ENCODE measurements around the gene CCL4L2. TPM values are rescaled to one million over a fixed set of nuclear protein-coding genes. Genes with fewer than 3 reads are reported as not detected.
A peak's percentile ranks its signal among the peaks of the same experiment; 100 is the strongest.
"Not testable (repeated sequence)": the region's sequence is repeated elsewhere in the genome, so short reads cannot be mapped to it uniquely, and the experiment has no call there.

Gene CCL4L2
- total RNA-seq, 1 donor from 2014 or later, result not detected

GRCh38 chr17:36184023-36184765 is 26.7 kb upstream of the CCL4L2 start:
- no peak overlapping the region for H3K27ac Mint-ChIP-seq (ENCODE audit: unreplicated experiment)
- peaks cover 57% of the 10 kb centered on the region for H3K27me3 Mint-ChIP-seq (ENCODE audit: unreplicated experiment)
- peaks cover 7% of the 10 kb centered on the region for H3K4me1 Mint-ChIP-seq (ENCODE audit: unreplicated experiment)
- peak overlapping the region; percentile 66 for H3K4me3 Mint-ChIP-seq (ENCODE audit: unreplicated experiment)
- no peaks in the 10 kb centered on the region for H3K9me3 Mint-ChIP-seq (ENCODE audit: unreplicated experiment)
- H3K36me3 Mint-ChIP-seq (ENCODE audit: unreplicated experiment), result no peaks in the 10 kb centered on the region
- TF ChIP-seq CTCF (IDR thresholded peaks at IDR 0.05), result no peak
- DNase-seq (ENCODE audit: extremely low spot score, unreplicated experiment), result no peak

GRCh38 chr17:36185416-36185815 is 25.4 kb upstream of the CCL4L2 start:
- H3K4me3 Mint-ChIP-seq (ENCODE audit: unreplicated experiment), result no peak overlapping the region
- H3K4me1 Mint-ChIP-seq (ENCODE audit: unreplicated experiment), result peaks cover 7% of the 10 kb centered on the region
- no peaks in the 10 kb centered on the region for H3K9me3 Mint-ChIP-seq (ENCODE audit: unreplicated experiment)
- no peaks in the 10 kb centered on the region for H3K36me3 Mint-ChIP-seq (ENCODE audit: unreplicated experiment)
- DNase-seq (ENCODE audit: extremely low spot score, unreplicated experiment), result no peak
- no peak overlapping the region for H3K27ac Mint-ChIP-seq (ENCODE audit: unreplicated experiment)
- TF ChIP-seq CTCF (IDR thresholded peaks at IDR 0.05), result no peak
- peaks cover 62% of the 10 kb centered on the region for H3K27me3 Mint-ChIP-seq (ENCODE audit: unreplicated experiment)

- DNase-seq (ENCODE audit: extremely low spot score, unreplicated experiment), result peak; percentile 83
- not testable (repeated sequence) for H3K4me1 Mint-ChIP-seq (ENCODE audit: unreplicated experiment); H3K4me3 Mint-ChIP-seq (ENCODE audit: unreplicated experiment); H3K36me3 Mint-ChIP-seq (ENCODE audit: unreplicated experiment); H3K27ac Mint-ChIP-seq (ENCODE audit: unreplicated experiment); H3K9me3 Mint-ChIP-seq (ENCODE audit: unreplicated experiment)
- peaks cover 57% of the 10 kb centered on the region for H3K27me3 Mint-ChIP-seq (ENCODE audit: unreplicated experiment)
Observed at GRCh38 chr17:36186810-36187763, 23.8 kb upstream of the CCL4L2 start.

GRCh38 chr17:36187943-36188665 is 22.8 kb upstream of the CCL4L2 start:
- H3K4me1 Mint-ChIP-seq (ENCODE audit: unreplicated experiment), result peaks cover 14% of the 10 kb centered on the region
- peak; percentile 73 for DNase-seq (ENCODE audit: extremely low spot score, unreplicated experiment)
- peaks cover 56% of the 10 kb centered on the region for H3K27me3 Mint-ChIP-seq (ENCODE audit: unreplicated experiment)
- H3K36me3 Mint-ChIP-seq (ENCODE audit: unreplicated experiment); H3K9me3 Mint-ChIP-seq (ENCODE audit: unreplicated experiment); H3K27ac Mint-ChIP-seq (ENCODE audit: unreplicated experiment); H3K4me3 Mint-ChIP-seq (ENCODE audit: unreplicated experiment): not testable (repeated sequence)

GRCh38 chr17:36188891-36189306 is 22.0 kb upstream of the CCL4L2 start:
- DNase-seq (ENCODE audit: extremely low spot score, unreplicated experiment), result peak; percentile 77
- H3K36me3 Mint-ChIP-seq (ENCODE audit: unreplicated experiment), result no peaks in the 10 kb centered on the region
- H3K27ac Mint-ChIP-seq (ENCODE audit: unreplicated experiment), result no peak overlapping the region
- no peak overlapping the region for H3K4me3 Mint-ChIP-seq (ENCODE audit: unreplicated experiment)
- TF ChIP-seq CTCF (IDR thresholded peaks at IDR 0.05), result no peak
- H3K27me3 Mint-ChIP-seq (ENCODE audit: unreplicated experiment), result peaks cover 60% of the 10 kb centered on the region
- no peaks in the 10 kb centered on the region for H3K9me3 Mint-ChIP-seq (ENCODE audit: unreplicated experiment)
- peaks cover 11% of the 10 kb centered on the region for H3K4me1 Mint-ChIP-seq (ENCODE audit: unreplicated experiment)

GRCh38 chr17:36189993-36190392 is 20.9 kb upstream of the CCL4L2 start:
- not testable (repeated sequence) for H3K27ac Mint-ChIP-seq (ENCODE audit: unreplicated experiment); H3K9me3 Mint-ChIP-seq (ENCODE audit: unreplicated experiment); H3K36me3 Mint-ChIP-seq (ENCODE audit: unreplicated experiment); H3K4me1 Mint-ChIP-seq (ENCODE audit: unreplicated experiment); H3K4me3 Mint-ChIP-seq (ENCODE audit: unreplicated experiment)
- peaks cover 59% of the 10 kb centered on the region for H3K27me3 Mint-ChIP-seq (ENCODE audit: unreplicated experiment)
- DNase-seq (ENCODE audit: extremely low spot score, unreplicated experiment), result peak; percentile 3

- peak; percentile 81 for DNase-seq (ENCODE audit: extremely low spot score, unreplicated experiment)
- H3K27me3 Mint-ChIP-seq (ENCODE audit: unreplicated experiment), result peaks cover 63% of the 10 kb centered on the region
- H3K36me3 Mint-ChIP-seq (ENCODE audit: unreplicated experiment); H3K4me1 Mint-ChIP-seq (ENCODE audit: unreplicated experiment); H3K4me3 Mint-ChIP-seq (ENCODE audit: unreplicated experiment); H3K9me3 Mint-ChIP-seq (ENCODE audit: unreplicated experiment); H3K27ac Mint-ChIP-seq (ENCODE audit: unreplicated experiment): not testable (repeated sequence)
Observed at GRCh38 chr17:36190549-36191330, 20.1 kb upstream of the CCL4L2 start.

Measured in osteocyte (in vitro differentiated cells).